Stomach (tissue), 9 donors: ENCODE results near the gene CCDC158. TPM values are rescaled to one million over a fixed set of nuclear protein-coding genes. Genes with fewer than 3 reads are reported as not detected.

Experiments
- DNase-seq, 2 donors: peaks; one replicate each; pipeline versions ENCODE4 v3.0.0 to v3.0.0-alpha.2; 2013 to 2019
- H3K27ac ChIP-seq, 5 donors: fragments of 200-600 bp in 4 of 5; sonication (generic) in 4 of 5; one replicate each; pipeline ENCODE4 v1.5.1; 2013 to 2019; ENCODE audit warnings: mild to moderate bottlenecking in 1 of 5, moderate library complexity in 1 of 5
- H3K27me3 ChIP-seq, 3 donors: fragments of 200-600 bp; sonication (generic); one replicate each; pipeline ENCODE4 v1.5.1; 2017 to 2019; ENCODE audit warnings: mixed run types in 1 of 3
- H3K36me3 ChIP-seq, 4 donors: fragments of 200-600 bp; sonication (generic); 1 replicate in 3 of 4; 2 replicates in 1 of 4; pipeline ENCODE4 v1.5.1; 2016 to 2019
- H3K4me1 ChIP-seq, 4 donors: fragments of 200-600 bp; sonication (generic); one replicate each; pipeline ENCODE4 v1.5.1; 2016 to 2019
- H3K4me3 ChIP-seq, 4 donors: fragments of 200-600 bp; sonication (generic) in 3 of 4; one replicate each; pipeline ENCODE4 v1.5.1; 2016 to 2019; ENCODE audit warnings: mild to moderate bottlenecking in 1 of 4
- H3K9me3 ChIP-seq, 4 donors: fragments of 200-600 bp; sonication (generic); one replicate each; pipeline ENCODE4 v1.5.1; 2016 to 2019
- CTCF ChIP-seq, 7 experiments: fragments of 450-650 bp in 4 of 7; fragments of 200-600 bp in 3 of 7; sonication (generic) in 3 of 7; IDR thresholded peaks; one replicate each; pipeline ENCODE4 v1.5.1; 2016 to 2019; ENCODE audit warnings: antibody characterized with exemption in 7 of 7, control low read depth in 2 of 7, mild to moderate bottlenecking in 1 of 7
- EP300 ChIP-seq: sonication (generic); formaldehyde crosslinking; IDR thresholded peaks from one replicate; pipeline ENCODE4 v1.6.1; 2017; ENCODE audit warnings: antibody characterized with exemption
- POLR2A ChIP-seq, 4 donors: fragments of 450-650 bp; IDR thresholded peaks; one replicate each; pipeline ENCODE4 v1.6.1; 2016; ENCODE audit warnings: antibody characterized with exemption in 4 of 4, control low read depth in 2 of 4, mild to moderate bottlenecking in 1 of 4, moderate library complexity in 1 of 4
- POLR2AphosphoS5 ChIP-seq, 3 donors: sonication (generic); formaldehyde crosslinking; IDR thresholded peaks; one replicate each; pipeline ENCODE4 v1.6.1; 2016; ENCODE audit warnings: antibody characterized with exemption in 3 of 3
- WGBS, 5 donors: extraction: QIAGEN DNeasy Blood & Tissue Kit in 3 of 5; methylation state at CpG; one replicate each; pipeline versions ENCODE4 v1.1.5 to v1.1.7; 2013 to 2018; 5-methylcytosine and 5-hydroxymethylcytosine counted together
- intact Hi-C: fragments of 100-400 bp; cut with DNase I; formaldehyde crosslinking; loops from one replicate; pipeline ENCODE4 v1.15.1; 2023; ENCODE audit warnings: low total_unique reads
- polyA plus RNA-seq, 3 donors: library from polyadenylated mRNA; stranded (reverse); fragments of 200-250 nt; gene quantifications; one replicate each; pipeline ENCODE4 v1.2.3, GENCODE V29; 2013
- total RNA-seq, 5 donors: library from RNA; depleted of rRNA; stranded (reverse); fragments of >200 nt; gene quantifications; one replicate each; pipeline versions ENCODE4 v1.1.0 to v1.2.3, GENCODE V29; 2014 to 2016
- donor health status: healthy with polysubstance abuse.
- donor health status: Bipolar disorder and iron deficiency.
- donor health status: healthy.

The CCDC158 gene
- total and polyA plus RNA-seq, 8 donors: 0.73 TPM; not detected in 7

GRCh38 chr4:76373919-76374552 is 46.9 kb downstream of the CCDC158 start:
- H3K4me1 ChIP-seq: peaks cover 10 to 34% (median 15%) of the 10 kb centered on the region in 4 donors
- no peak for DNase-seq
- intact Hi-C loops: no loop called here
- no peaks in the 10 kb centered on the region for H3K36me3 ChIP-seq
- TF ChIP-seq POLR2A (IDR thresholded peaks at IDR 0.05) (no peak), EP300 (no peak), CTCF (IDR thresholded peaks at IDR 0.05) (no peak), POLR2AphosphoS5 (IDR thresholded peaks at IDR 0.05) (no peak)
- WGBS, 5 donors: 52 to 68% (median 55%) methylated on average over 6 of the region's 6 CpGs
- no peaks in the 10 kb centered on the region for H3K27me3 ChIP-seq
- no peak overlapping the region for H3K27ac ChIP-seq
- H3K9me3 ChIP-seq: no peaks in the 10 kb centered on the region
- no peak overlapping the region for H3K4me3 ChIP-seq

GRCh38 chr4:76366737-76367136 is 54.2 kb downstream of the CCDC158 start:
- H3K4me1 ChIP-seq: no peaks in the 10 kb centered on the region
- no peaks in the 10 kb centered on the region for H3K27me3 ChIP-seq
- H3K9me3 ChIP-seq: no peaks in the 10 kb centered on the region
- WGBS, 5 donors: 51 to 64% (median 57%) methylated on average over 4 of the region's 4 CpGs
- H3K36me3 ChIP-seq: no peaks in the 10 kb centered on the region
- H3K4me3 ChIP-seq: no peak overlapping the region
- intact Hi-C loops: no loop called here
- H3K27ac ChIP-seq: no peak overlapping the region
- TF ChIP-seq POLR2AphosphoS5 (IDR thresholded peaks at IDR 0.05) (no peak), CTCF (IDR thresholded peaks at IDR 0.05) (no peak), POLR2A (IDR thresholded peaks at IDR 0.05) (no peak), EP300 (no peak)
- DNase-seq: no peak

GRCh38 chr4:76365636-76366035 is 55.3 kb downstream of the CCDC158 start:
- Histone ChIP-seq H3K4me3 (no peak overlapping the region), H3K36me3 (no peaks in the 10 kb centered on the region), H3K27me3 (no peaks in the 10 kb centered on the region), H3K9me3 (peaks cover 0 to under 1% (median 0%) of the 10 kb centered on the region in 4 donors), H3K4me1 (no peaks in the 10 kb centered on the region), H3K27ac (no peak overlapping the region)
- no peak for DNase-seq
- WGBS, 5 donors: 76 to 89% (median 80%) methylated on average over 3 of the region's 3 CpGs
- intact Hi-C loops: no loop called here
- TF ChIP-seq CTCF (IDR thresholded peaks at IDR 0.05) (no peak), EP300 (no peak), POLR2A (IDR thresholded peaks at IDR 0.05) (no peak), POLR2AphosphoS5 (IDR thresholded peaks at IDR 0.05) (no peak)

GRCh38 chr4:76364763-76365162 is 56.2 kb downstream of the CCDC158 start:
- WGBS, 5 donors: 70 to 83% (median 81%) methylated on average over 3 of the region's 3 CpGs
- no peak for TF ChIP-seq POLR2A (IDR thresholded peaks at IDR 0.05)
- no peak for TF ChIP-seq POLR2AphosphoS5 (IDR thresholded peaks at IDR 0.05)
- TF ChIP-seq CTCF (IDR thresholded peaks at IDR 0.05): no peak
- TF ChIP-seq EP300: no peak
- intact Hi-C loops: no loop called here
- no peak overlapping the region for H3K4me3 ChIP-seq
- H3K36me3 ChIP-seq: peaks cover 0 to 7% (median 0%) of the 10 kb centered on the region in 4 donors
- H3K27me3 ChIP-seq: no peaks in the 10 kb centered on the region
- DNase-seq: no peak
- peaks cover 4 to 9% (median 7%) of the 10 kb centered on the region in 4 donors for H3K9me3 ChIP-seq
- H3K4me1 ChIP-seq: no peaks in the 10 kb centered on the region
- no peak overlapping the region for H3K27ac ChIP-seq
